Left colon (tissue), 2 donors: ENCODE data around the gene TLE5. TPM values are rescaled to one million over a fixed set of nuclear protein-coding genes. Genes with fewer than 3 reads are reported as not detected.
"Not testable (repeated sequence)": the region's sequence is repeated elsewhere in the genome, so short reads cannot be mapped to it uniquely, and the experiment has no call there.

Experiments
- ATAC-seq: fragments of 200-7000 bp; cut with Tn5 transposase; one replicate; pipeline ENCODE4 v1.9.1; 2020; ENCODE audit warnings: mild to moderate bottlenecking, moderate library complexity
- DNase-seq, 2 donors: peaks; one replicate each; pipeline ENCODE4 v3.0.0-alpha.2; 2020
- intact Hi-C, 2 donors: fragments of 100-400 bp; cut with DNase I in 1 of 2; cut with micrococcal nuclease in 1 of 2; formaldehyde crosslinking; loops; one replicate each; pipeline versions ENCODE4 v1.11.2 to v1.14.0; 2022; cut with DNase I, micrococcal nuclease
- total RNA-seq, 2 donors: library from RNA; stranded (reverse); fragmentation: NEBNext Ultra II Directional; extraction: Animal tissue kit (Norgen Biotek cat#: 25700); gene quantifications; one replicate each; pipeline ENCODE4 v1.2.1, GENCODE V29; 2021
- donor health status: DM: no; HTN: no; CAD: no.
- donor health status: DM: yes; HTN: yes; CAD: no.

TLE5 gene
- total RNA-seq, 2 donors from 2014 or later, result 427 to 487 TPM

DNA sequence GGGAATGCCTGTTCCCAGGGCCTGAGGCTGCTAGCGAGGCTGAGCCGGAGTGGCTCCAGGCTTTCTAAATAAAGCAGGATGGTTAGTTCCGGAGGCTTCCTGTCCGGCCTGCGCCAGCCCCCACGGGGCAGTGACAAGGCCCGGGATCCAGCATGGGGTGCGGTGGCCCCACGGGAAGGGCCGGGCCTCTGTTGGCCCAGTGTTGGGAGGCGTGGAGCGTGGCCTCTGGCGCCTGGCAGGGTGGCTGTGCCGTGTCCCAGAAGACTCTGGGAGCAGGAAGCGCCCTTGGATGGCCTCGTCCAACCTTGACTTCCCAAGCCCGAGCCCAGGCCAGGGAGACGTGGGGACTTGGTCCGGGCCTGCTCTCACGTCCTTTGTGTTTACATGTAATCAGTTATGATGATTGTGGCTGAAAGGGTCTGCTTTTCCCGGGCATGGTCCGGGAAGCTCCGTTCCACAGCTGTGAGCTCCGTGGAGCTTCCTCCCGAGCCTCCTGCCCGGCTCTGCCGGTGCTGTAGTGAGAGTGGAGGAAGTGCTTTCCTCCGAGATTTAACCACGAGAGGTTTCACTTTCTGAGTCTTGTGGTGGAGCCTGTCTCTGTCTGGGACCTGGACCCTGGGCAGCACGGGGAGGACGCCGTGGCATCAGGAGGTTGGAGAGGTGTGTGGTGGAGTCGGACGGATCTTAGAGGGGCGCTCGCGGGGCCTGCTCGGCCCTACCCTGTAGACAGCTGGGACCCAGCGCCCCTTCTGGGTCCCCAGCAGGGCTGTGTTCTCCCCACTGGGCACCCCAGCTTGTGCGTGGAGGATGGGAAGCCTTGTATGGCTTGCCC is 36.4 kb upstream of the TLE5 start:
- DNase-seq (peak in 1 of 2 donors; percentile 68), ATAC-seq (peak; percentile 41)
- intact Hi-C loops, result no loop called here

DNA sequence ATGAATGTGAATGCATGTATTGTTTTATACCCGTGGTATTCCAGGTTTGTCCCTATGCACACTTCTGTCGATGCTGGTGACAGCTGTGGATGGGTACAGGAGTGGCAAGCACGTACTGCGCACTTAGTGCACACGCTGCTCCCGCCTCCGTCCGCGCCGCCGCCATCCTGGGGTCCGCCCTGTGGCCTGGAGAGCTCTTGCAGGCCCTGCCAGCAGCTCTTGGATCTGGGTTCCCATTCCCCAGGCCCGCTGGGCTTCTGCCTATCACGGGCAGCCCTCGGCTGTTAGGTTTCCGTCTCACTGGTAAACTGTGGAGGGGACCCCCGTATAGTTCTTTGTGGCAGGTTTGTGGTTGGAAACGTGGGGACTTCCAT is 35.8 kb upstream of the TLE5 start:
- peak in 1 of 2 donors; percentile 44 for DNase-seq
- intact Hi-C loops, result no loop called here
- peak; percentile 11 for ATAC-seq

DNA sequence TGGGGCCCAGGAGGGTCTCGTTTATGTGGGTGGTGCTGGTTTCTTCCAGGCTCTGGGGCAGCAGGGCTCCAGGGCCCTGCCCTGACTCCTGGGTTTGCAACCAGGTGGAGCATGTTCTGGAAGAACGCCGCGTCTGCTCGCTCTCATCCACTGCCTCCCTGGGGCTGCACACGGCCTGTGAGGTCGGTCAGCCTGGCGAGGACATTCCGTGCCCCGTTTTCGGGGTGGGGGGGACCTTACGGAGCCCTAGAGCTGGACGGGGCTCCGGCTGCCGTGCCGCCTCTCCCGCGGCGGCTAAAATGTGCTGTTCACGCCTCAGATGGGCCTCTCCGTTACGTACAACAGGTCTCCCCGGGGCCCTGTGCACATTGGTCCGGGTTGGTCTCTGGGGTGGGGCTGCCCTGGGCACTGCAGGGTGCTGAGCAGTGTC is 35.2 kb upstream of the TLE5 start:
- intact Hi-C loops, result no loop called here
- ATAC-seq (peak; percentile 32), DNase-seq (peak; percentile 61 to 63)

DNA sequence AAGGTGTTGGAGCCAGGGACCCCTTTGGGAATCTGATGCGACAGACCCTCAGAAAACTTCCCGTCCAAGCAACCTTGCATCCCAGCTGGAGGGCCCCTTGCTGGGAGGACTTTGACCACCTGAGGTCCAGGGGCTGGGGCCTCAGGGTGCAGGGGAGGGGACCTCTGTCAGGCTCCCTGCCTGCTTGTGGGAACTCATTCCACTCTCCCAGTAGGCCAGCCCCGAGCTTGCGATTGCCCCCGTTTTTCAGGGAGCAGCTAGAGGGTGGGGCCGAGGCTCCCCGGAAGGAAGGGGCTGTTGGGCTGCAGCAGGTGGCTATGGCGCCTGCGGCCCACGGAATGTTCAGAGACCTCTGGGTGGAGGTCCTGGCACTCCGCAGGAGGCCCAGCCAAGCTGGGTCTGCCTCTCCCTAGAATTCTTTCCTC is 34.6 kb upstream of the TLE5 start:
- ATAC-seq, result peak; percentile 6
- intact Hi-C loops, result no loop called here
- no peak for DNase-seq

DNA sequence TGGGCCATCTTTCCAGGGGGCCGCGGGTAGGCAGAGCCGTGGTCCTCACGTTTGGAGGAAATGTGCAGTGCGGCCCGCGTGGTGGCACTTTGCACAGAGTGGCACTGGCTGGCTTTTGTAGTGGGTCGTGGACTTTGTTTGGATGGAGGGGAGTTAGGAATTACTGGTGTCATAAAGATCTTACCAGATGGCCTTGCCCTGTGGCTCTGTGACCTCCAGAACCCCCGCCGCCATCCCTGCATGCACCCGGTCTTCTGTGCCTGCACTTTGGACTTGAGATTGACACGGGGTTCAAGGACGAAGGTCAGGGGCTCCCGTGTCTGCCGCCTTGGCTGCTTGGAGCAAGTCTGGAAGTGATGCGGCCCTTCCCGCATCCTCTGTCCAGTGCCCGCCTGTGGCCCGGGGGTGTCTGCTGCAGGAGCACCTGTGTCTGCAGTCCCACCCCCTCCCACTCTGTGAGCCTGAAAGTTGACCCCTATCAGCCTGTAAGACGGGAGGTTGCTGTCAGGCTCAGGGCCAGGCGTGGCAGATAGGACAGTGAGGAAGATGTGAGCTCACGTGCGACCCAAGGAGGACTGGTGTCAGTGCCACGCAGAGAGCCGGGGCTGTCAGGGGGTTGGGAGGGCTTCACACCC is 34.1 kb upstream of the TLE5 start:
- intact Hi-C loops, result no loop called here
- DNase-seq, result peak in 1 of 2 donors; percentile 41
- ATAC-seq, result peak; percentile 9

DNA sequence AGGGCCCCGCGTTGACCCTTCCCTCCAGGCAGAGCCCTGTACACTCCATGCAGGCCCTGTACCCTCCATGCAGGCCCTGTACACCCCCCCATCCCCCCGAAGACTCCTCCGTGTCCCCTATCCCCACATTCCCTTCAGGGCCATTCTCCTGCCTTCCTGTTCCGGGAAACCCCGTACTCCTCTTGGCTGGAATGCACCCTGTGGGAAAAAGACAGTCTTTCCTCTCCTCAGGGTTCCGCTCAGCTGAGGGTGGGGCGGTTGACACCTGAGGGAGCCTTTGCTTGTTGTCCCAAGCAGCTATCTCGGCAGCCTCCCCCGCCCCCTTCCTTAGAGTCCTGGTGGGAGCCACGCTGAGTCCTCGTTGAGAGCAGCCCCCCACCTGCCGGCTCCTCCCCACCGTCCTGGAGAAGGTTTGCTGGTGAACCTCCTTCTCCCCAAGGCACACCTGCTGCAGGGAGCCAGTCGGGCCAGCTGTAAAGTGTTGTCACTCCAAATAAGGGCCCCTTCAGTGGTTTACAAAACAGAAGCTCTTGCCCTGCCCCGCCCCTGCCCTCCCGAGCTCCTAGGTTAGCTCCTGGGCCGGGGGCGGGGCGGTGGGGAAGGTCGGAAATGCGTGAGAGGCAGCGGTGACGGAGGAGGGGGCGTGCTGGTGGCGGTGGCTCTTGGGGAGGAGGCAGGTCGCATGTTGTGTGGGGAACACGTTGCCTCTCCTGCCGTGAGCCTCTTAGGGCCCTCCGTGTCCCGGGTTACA is 33.3 kb upstream of the TLE5 start:
- intact Hi-C loops, result no loop called here
- ATAC-seq (peak; percentile 11), DNase-seq (peak in 1 of 2 donors; percentile 61)

DNA sequence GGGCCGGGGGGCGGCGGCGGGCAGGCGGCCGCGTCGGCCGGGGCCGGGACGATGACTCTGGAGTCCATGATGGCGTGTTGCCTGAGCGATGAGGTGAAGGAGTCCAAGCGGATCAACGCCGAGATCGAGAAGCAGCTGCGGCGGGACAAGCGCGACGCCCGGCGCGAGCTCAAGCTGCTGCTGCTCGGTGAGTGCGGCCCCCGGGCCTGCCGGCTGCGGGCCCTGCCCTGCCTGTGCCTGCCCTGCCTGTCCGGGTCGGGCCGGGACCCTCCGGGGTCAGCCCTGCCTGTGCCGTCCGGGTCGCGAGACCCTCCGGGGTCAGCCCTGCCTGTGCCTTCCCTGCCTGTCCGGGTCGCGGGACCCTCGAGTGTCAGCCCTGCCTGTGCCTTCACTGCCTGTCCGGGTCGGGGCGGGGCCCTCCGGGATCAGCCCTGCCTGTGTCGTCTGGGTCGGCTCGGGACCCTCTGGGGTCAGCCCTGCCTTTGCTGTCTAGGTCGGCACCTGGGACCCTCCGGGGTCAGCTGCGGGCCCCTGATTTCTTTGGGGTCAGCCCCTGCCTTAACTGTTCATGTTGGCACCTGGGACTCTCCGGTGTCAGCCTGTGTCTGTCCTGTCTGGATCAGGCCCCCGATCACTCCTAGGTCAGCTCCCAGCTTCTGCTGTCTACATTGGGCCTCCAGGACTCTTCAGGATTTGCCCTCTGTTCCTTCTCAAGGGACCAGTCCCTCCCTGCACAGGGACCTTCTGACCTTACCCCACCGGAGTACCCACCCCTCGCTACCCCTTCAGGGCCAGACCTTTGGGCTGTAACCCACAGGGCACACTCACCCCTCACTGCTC is 32.5 kb upstream of the TLE5 start:
- DNase-seq (peak in 1 of 2 donors; percentile 44), ATAC-seq (no peak)
- intact Hi-C loops, result no loop called here

DNA sequence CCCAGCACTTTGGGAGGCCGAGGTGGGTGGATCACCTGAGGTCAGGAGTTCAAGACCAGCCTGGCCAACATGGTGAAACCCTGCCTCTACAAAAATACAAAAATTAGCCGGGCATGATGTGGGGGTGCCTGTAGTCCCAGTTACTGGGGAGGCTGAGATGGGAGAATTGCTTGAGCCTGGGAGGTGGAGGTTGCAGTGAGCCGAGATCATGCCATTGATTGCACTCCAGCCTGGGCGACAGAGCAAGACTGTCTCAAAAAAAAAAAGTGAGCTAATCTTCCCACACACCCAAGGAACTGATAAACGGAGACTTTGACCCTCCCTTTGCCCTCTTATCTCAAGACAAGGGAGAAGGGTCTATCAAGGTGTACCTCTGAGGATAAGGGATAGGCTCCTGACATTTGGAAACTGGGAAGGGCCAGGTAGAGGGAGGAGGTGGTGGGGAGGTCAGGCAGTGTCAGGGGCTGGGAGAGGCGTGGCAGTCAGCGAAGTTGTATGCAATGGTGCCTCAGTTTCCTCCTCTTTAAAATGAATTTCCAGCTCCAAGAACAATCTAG is 27.1 kb upstream of the TLE5 start:
- DNase-seq, intact Hi-C loops: not testable (repeated sequence)
- peak; percentile 61 for ATAC-seq

DNA sequence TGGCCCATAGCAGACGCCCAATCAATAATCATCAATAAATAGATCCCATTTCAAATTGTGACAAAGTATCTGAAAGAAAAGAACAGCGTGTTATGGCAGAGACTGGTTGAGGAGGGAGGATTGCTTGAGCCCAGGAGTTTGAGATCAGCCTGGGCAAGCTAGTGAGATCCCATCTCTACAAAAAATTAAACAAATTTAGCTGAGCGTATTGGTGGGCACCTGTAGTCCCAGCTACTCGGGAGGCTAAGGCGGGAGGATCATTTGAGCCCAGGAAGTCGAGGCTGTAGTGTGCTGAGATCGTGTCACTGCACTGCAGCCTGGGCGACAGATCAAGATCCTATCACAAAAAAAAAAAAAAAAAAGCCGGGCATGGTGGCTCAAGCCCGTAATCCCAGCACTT is 25.5 kb upstream of the TLE5 start:
- ATAC-seq (no peak), DNase-seq (no peak)
- intact Hi-C loops, result no loop called here

DNA sequence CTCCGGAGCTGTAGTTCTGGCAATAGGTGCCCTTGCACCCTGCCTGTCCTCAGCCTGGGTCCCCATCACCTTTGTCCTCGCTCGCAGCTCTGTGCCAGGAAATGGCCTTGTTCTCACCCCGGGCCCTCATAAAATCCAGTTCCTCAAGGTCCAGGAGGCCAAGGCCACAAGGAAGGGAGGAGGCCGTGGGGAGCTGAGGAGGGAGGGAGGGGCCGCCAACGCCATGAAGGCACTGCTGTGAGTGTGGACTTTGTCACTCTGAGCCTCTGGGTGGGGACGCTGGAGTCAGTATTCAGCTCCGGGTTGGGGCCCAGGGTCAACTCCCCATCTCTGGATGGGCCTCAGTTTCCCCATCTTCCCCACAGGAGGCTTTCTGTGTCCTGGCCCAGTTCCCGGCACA is 22.6 kb upstream of the TLE5 start:
- ATAC-seq (peak; percentile 86), DNase-seq (peak; percentile 88 to 96)
- intact Hi-C loops, result no loop called here

DNA sequence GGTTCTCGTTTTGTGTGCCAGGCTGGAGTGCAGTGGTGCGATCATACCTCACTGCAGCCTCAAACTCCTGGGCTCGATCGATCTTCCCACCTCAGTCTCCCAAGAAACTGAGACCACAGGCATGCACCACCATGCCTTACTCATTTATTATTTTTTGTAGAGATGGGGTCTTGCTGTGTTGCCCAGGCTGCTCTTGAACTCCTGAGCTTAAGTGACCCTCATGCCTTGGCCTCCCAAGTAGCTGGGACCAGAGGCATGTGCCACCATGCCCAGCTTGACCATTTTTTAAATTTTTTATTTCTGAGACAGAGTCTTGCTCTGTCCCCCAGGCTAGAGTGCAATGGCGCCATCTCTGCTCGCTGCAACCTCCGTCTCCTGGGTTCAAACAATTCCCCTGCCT is 21.7 kb upstream of the TLE5 start:
- ATAC-seq (no peak), DNase-seq (no peak)
- intact Hi-C loops, result no loop called here

DNA sequence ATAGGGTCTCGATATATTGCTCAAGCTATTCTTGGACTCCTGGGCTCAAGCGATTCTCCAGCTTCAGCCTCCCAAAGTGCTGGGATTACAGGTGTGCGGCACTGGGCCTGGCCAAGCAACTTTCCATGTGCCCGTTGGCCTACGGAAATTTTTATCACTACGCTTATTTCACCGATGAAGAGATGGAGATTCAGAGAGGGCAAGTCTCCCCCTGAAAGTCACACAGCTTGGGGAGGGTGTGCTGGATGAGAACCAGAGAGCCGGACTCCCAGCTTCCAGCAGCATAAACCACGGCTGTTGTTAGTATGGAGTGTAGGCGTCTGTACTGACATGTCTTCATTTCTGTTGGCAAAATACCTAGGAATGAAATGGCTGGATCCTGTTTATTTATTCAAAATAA is 20.0 kb upstream of the TLE5 start:
- no peak for ATAC-seq
- no peak for DNase-seq
- intact Hi-C loops, result no loop called here

DNA sequence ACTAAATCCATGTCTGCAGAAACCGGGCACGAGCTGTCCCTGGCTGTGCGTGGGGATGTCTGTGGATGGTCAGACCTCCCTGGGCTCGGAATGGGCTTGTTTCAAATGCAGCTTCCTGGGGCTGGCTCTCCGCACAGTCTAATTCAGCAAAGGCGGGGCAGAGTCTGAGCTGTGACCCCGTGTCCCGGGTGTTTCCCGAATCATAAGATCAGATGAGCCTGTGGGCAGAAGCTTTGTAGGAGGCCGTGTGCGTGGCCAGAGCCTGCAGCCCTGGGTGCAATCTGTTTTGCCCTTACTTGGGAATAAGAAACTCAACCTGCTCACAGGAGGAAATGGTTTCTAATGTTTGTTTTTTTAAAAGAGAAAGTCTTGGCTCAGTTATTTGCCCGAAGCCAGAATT is 18.0 kb upstream of the TLE5 start:
- intact Hi-C loops, result no loop called here
- DNase-seq (peak; percentile 76 to 83), ATAC-seq (peak; percentile 68)

DNA sequence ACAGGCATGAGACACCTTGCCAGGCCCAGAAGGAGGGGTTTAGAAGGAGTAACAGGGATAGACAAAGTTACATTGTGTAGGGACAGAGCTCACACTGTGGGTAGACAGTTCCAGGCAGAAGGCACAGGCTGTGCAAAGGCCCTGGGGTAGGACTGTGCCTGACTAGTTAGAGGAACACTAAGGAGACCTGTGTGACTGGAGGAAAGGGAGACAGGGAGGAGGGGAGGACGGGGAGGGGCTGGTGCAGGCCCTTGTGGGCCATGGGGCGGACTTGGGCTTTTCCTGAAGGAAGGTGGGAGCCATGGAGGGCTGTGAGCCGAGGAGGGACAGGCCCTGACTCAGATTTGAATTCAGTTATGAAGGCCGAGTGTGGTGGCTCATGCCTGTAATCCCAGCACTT is 17.3 kb upstream of the TLE5 start:
- intact Hi-C loops, result no loop called here
- DNase-seq, result no peak
- ATAC-seq, result no peak

DNA sequence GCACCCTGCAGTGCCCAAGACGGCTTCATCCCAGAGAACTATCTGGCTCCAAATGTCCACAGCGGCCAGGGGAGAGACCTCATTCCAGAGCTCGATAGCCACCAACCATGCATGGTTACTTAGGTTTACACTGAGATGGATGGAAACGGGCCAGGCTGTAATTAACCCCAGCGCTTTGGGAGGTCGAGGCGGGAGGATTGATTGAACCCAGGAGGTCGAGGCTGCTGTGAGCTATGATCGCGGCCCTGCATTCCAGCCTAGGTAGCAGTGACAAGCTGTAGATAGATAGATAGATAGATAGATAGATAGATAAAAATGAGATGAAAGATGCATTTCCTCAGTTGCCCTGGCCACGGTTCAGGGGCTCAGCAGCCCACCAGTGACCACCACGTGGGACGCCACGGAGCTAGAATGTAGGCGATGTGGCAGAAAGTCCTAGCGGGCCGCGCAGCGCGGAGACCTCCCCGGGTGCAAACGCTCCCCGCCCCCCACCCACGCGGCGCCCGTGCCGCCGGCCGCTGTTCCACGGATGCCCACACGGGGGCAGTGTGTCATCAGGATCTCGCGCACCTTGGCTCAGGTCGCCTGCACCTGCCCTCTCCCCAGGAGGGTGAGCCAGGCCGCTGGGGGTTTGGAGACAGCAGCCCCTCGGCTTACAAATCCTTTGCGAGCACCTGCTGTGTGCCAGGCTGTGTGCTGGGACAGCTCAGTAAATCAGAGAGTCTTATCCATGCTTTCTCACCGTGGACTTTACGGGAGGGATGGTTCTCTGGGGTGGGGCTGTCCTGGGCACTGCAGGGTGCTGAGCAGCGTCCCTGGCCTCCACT is 13.5 kb upstream of the TLE5 start:
- DNase-seq (peak in 1 of 2 donors; percentile 75), ATAC-seq (peak; percentile 60)
- intact Hi-C loops, result no loop called here

DNA sequence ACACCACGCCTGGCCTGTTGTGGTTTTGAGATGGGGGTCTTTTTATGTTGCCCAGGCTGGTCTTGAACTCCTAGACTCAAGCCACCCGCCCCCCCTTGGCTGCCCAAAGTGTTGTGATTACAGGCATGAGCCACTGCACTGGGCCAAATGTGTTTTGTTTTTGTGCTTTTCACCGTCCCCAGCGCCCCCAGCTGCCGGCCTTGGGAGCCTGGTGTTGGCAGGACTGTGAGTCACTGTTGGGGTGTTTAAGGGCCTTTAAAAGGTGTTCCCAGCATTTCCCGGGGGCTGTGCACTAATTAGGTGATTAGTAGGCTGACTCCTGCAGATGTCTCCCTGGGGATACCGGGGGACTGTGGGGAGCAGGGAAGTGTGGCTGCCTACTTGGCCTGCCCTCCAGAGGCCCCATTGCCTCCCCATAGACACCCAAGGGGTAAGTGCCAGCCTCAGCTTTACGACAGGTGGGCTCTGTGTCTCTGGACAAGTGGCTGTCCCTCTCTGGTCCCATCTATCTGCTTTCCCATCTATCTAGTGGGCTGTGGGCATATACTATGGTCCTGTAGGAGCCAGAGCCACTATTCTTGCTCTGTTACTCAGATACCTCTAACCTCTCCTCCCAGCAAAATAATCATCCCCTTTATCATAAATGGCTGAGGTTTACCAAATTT is 11.8 kb upstream of the TLE5 start:
- intact Hi-C loops, result no loop called here
- no peak for ATAC-seq
- DNase-seq, result no peak

DNA sequence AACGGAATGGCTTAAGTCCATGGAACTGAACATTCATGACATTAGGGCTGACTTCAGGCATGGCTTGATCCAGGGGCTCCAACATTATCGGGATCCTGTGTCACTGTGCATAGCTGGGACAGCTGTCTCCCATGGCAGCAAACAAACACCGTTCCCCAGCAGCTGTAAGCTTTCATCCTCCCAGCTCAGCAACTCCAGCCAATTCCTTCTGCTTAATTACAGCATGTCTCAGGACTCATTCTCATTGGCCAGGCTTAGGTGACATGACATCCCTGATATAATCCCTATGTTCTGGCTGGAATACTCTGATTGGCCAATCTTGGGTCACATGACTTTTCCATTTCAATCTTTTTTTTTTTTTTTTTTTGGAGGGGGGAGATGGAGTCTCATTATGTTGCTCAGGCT is 10.9 kb upstream of the TLE5 start:
- peak; percentile 65 for ATAC-seq
- no peak for DNase-seq
- intact Hi-C loops, result no loop called here
